ENCODE measurements around the gene TTLL7.
"Not testable (repeated sequence)": the region's sequence is repeated elsewhere in the genome, so short reads cannot be mapped to it uniquely, and the experiment has no call there.

Gene TTLL7

GRCh38 chr1:83918688-83919285 is 80.1 kb downstream of the TTLL7 start:
- no peak overlapping the region for H3K4me2 ChIP-seq (ENCODE audit: low read length)
- no peaks in the 10 kb centered on the region for H4K20me1 ChIP-seq (ENCODE audit: insufficient read depth, low read length)
- no peaks in the 10 kb centered on the region for H3K9me2 ChIP-seq (ENCODE audit: low read depth, low read length)
- no peak overlapping the region for H3K4me3 ChIP-seq (ENCODE audit: low read depth, low read length, poor library complexity, severe bottlenecking)
- H3K27me3 ChIP-seq (ENCODE audit: insufficient read depth, low read length), result no peaks in the 10 kb centered on the region
- TF ChIP-seq CTCF (IDR thresholded peaks at IDR 0.05; ENCODE audit: low read length) (no peak), EZH2 (IDR thresholded peaks at IDR 0.05; ENCODE audit: borderline replicate concordance, low read length) (no peak)
- H3K36me3 ChIP-seq (ENCODE audit: insufficient read depth, low read length), result no peaks in the 10 kb centered on the region
- H3K4me1 ChIP-seq (ENCODE audit: insufficient read depth, low read length, severe bottlenecking), result no peaks in the 10 kb centered on the region
- no peaks in the 10 kb centered on the region for H3K9me3 ChIP-seq (ENCODE audit: low read length)
- H3F3A ChIP-seq (ENCODE audit: insufficient read depth, low read length), result no peaks in the 10 kb centered on the region
- H3K27ac ChIP-seq (ENCODE audit: low read depth, low read length, poor library complexity, severe bottlenecking), result no peak overlapping the region
- no peaks in the 10 kb centered on the region for H3K79me2 ChIP-seq (ENCODE audit: insufficient read depth, low read length)
- no peak overlapping the region for H3K9ac ChIP-seq (ENCODE audit: low read length)
- H2AFZ ChIP-seq (ENCODE audit: low read length), result no peak overlapping the region

- Histone ChIP-seq H3K9ac (ENCODE audit: low read length) (no peak overlapping the region), H2AFZ (ENCODE audit: low read length) (no peak overlapping the region), H3K27me3 (ENCODE audit: insufficient read depth, low read length) (no peaks in the 10 kb centered on the region), H3K9me2 (ENCODE audit: low read depth, low read length) (no peaks in the 10 kb centered on the region), H3F3A (ENCODE audit: insufficient read depth, low read length) (no peaks in the 10 kb centered on the region), H3K27ac (ENCODE audit: low read depth, low read length, poor library complexity, severe bottlenecking) (no peak overlapping the region), H4K20me1 (ENCODE audit: insufficient read depth, low read length) (no peaks in the 10 kb centered on the region), H3K4me1 (ENCODE audit: insufficient read depth, low read length, severe bottlenecking) (no peaks in the 10 kb centered on the region), H3K4me2 (ENCODE audit: low read length) (no peak overlapping the region), H3K79me2 (ENCODE audit: insufficient read depth, low read length) (no peaks in the 10 kb centered on the region), H3K4me3 (ENCODE audit: low read depth, low read length, poor library complexity, severe bottlenecking) (no peak overlapping the region), H3K9me3 (ENCODE audit: low read length) (no peaks in the 10 kb centered on the region), H3K36me3 (ENCODE audit: insufficient read depth, low read length) (no peaks in the 10 kb centered on the region)
- no peak for TF ChIP-seq EZH2 (IDR thresholded peaks at IDR 0.05; ENCODE audit: borderline replicate concordance, low read length)
- no peak for TF ChIP-seq CTCF (IDR thresholded peaks at IDR 0.05; ENCODE audit: low read length)
Measured at GRCh38 chr1:83917959-83918358, 81.0 kb downstream of the TTLL7 start.

- H3K36me3 ChIP-seq (ENCODE audit: insufficient read depth, low read length); H3K9ac ChIP-seq (ENCODE audit: low read length); H3K4me3 ChIP-seq (ENCODE audit: low read depth, low read length, poor library complexity, severe bottlenecking); H3K27ac ChIP-seq (ENCODE audit: low read depth, low read length, poor library complexity, severe bottlenecking); H3K79me2 ChIP-seq (ENCODE audit: insufficient read depth, low read length); H3K9me2 ChIP-seq (ENCODE audit: low read depth, low read length); H3F3A ChIP-seq (ENCODE audit: insufficient read depth, low read length); H2AFZ ChIP-seq (ENCODE audit: low read length); H3K9me3 ChIP-seq (ENCODE audit: low read length); H3K27me3 ChIP-seq (ENCODE audit: insufficient read depth, low read length); H4K20me1 ChIP-seq (ENCODE audit: insufficient read depth, low read length); H3K4me2 ChIP-seq (ENCODE audit: low read length); H3K4me1 ChIP-seq (ENCODE audit: insufficient read depth, low read length, severe bottlenecking): not testable (repeated sequence)
Measured at GRCh38 chr1:83916094-83916493, 82.8 kb downstream of the TTLL7 start.

- Histone ChIP-seq H3K9ac (ENCODE audit: low read length) (no peak overlapping the region), H4K20me1 (ENCODE audit: insufficient read depth, low read length) (no peaks in the 10 kb centered on the region), H3K4me1 (ENCODE audit: insufficient read depth, low read length, severe bottlenecking) (no peaks in the 10 kb centered on the region), H3K4me3 (ENCODE audit: low read depth, low read length, poor library complexity, severe bottlenecking) (no peak overlapping the region), H3K36me3 (ENCODE audit: insufficient read depth, low read length) (no peaks in the 10 kb centered on the region), H3K27me3 (ENCODE audit: insufficient read depth, low read length) (no peaks in the 10 kb centered on the region), H3K27ac (ENCODE audit: low read depth, low read length, poor library complexity, severe bottlenecking) (no peak overlapping the region), H3F3A (ENCODE audit: insufficient read depth, low read length) (no peaks in the 10 kb centered on the region), H3K79me2 (ENCODE audit: insufficient read depth, low read length) (no peaks in the 10 kb centered on the region), H3K9me3 (ENCODE audit: low read length) (no peaks in the 10 kb centered on the region), H2AFZ (ENCODE audit: low read length) (no peak overlapping the region), H3K4me2 (ENCODE audit: low read length) (no peak overlapping the region), H3K9me2 (ENCODE audit: low read depth, low read length) (no peaks in the 10 kb centered on the region)
- no peak for TF ChIP-seq CTCF (IDR thresholded peaks at IDR 0.05; ENCODE audit: low read length)
- TF ChIP-seq EZH2 (IDR thresholded peaks at IDR 0.05; ENCODE audit: borderline replicate concordance, low read length), result no peak
Measured at GRCh38 chr1:83912876-83913275, 86.1 kb downstream of the TTLL7 start.
